Keratinocyte (primary cell): Measurements from ENCODE around the gene ADAM33. TPM values are rescaled to one million over a fixed set of nuclear protein-coding genes. Genes with fewer than 3 reads are reported as not detected.

Experiments
- DNase-seq: peaks from one replicate; pipeline ENCODE4 v3.0.0-alpha.2; 2011; ENCODE audit warnings: low read depth, missing footprints, low spot score
- FAIRE-seq: peaks from 2 replicates; lab custom pipeline; 2011; peaks lifted over from hg19 to GRCh38; lab: Jason Lieb, UNC
- H2AFZ ChIP-seq: 2 replicates; pipeline ENCODE4 v1.6.0; 2012; ENCODE audit warnings: low read length, control low read depth, inconsistent platforms; ENCODE audit not compliant: control insufficient read depth
- H3K27ac ChIP-seq: 2 replicates; pipeline ENCODE4 v1.5.1; 2011; ENCODE audit warnings: low read length; ENCODE audit not compliant: control insufficient read depth, insufficient read depth
- H3K27me3 ChIP-seq: 3 replicates; pipeline ENCODE4 v1.6.0; 2011; ENCODE audit warnings: low read length; ENCODE audit not compliant: control insufficient read depth, insufficient read depth; ENCODE audit errors: extremely low read depth
- H3K36me3 ChIP-seq, 2 experiments: 2 replicates in 1 of 2; 3 replicates in 1 of 2; pipeline ENCODE4 v1.5.1; 2011; ENCODE audit warnings: low read length in 2 of 2, mild to moderate bottlenecking in 1 of 2; ENCODE audit not compliant: control insufficient read depth in 2 of 2, insufficient read depth in 2 of 2; ENCODE audit errors: extremely low read depth in 1 of 2
- H3K4me1 ChIP-seq: 3 replicates; pipeline ENCODE4 v1.5.1; 2011; ENCODE audit warnings: low read length; ENCODE audit not compliant: control insufficient read depth, insufficient read depth; ENCODE audit errors: extremely low read depth
- H3K4me2 ChIP-seq: 3 replicates; pipeline ENCODE4 v1.6.0; 2011; ENCODE audit warnings: low read depth, low read length; ENCODE audit not compliant: control insufficient read depth, insufficient read depth; ENCODE audit errors: extremely low read depth
- H3K4me3 ChIP-seq, 3 experiments: fragments of 200-600 bp in 1 of 3; sonication (generic) in 1 of 3; 2 replicates in 2 of 3; 3 replicates in 1 of 3; pipeline ENCODE4 v1.5.1; 2011 to 2016; ENCODE audit warnings: low read length in 3 of 3, mild to moderate bottlenecking in 3 of 3, control low read depth in 2 of 3, inconsistent platforms in 1 of 3, low read depth in 1 of 3, mixed read lengths in 1 of 3, mixed run types in 1 of 3, moderate library complexity in 1 of 3; ENCODE audit not compliant: control insufficient read depth in 2 of 3, insufficient read depth in 2 of 3; ENCODE audit errors: extremely low read depth in 1 of 3
- H3K79me2 ChIP-seq: 2 replicates; pipeline ENCODE4 v1.6.0; 2012; ENCODE audit warnings: low read length; ENCODE audit not compliant: control insufficient read depth, insufficient read depth
- H3K9ac ChIP-seq: 3 replicates; pipeline ENCODE4 v1.6.0; 2011; ENCODE audit warnings: low read length; ENCODE audit not compliant: control insufficient read depth, insufficient read depth; ENCODE audit errors: extremely low read depth
- H3K9me1 ChIP-seq: 3 replicates; pipeline ENCODE4 v1.6.0; 2011; ENCODE audit warnings: low read length; ENCODE audit not compliant: control insufficient read depth, insufficient read depth; ENCODE audit errors: extremely low read depth
- H3K9me3 ChIP-seq: 2 replicates; pipeline ENCODE4 v1.5.1; 2012; ENCODE audit warnings: low read depth, low read length; ENCODE audit not compliant: control insufficient read depth
- H4K20me1 ChIP-seq: 3 replicates; pipeline ENCODE4 v1.6.0; 2011; ENCODE audit warnings: low read length; ENCODE audit not compliant: control insufficient read depth, insufficient read depth; ENCODE audit errors: extremely low read depth
- EZH2 ChIP-seq: IDR thresholded peaks from one replicate; pipeline ENCODE4 v1.6.1; 2012; ENCODE audit warnings: inconsistent platforms, mild to moderate bottlenecking, low read length, moderate library complexity
- dilution Hi-C: fragments of 300-500 bp; cut with MboI; formaldehyde crosslinking; loops from one replicate; pipeline ENCODE4 v1.7.0; 2020; ENCODE audit warnings: low sequenced_read_pairs; ENCODE audit not compliant: extremely low pct_ligation_motif_present
- polyA plus RNA-seq, 5 experiments: library from polyadenylated mRNA; depleted of rRNA in 3 of 5; stranded (reverse) in 3 of 5; stranded (forward) in 1 of 5; unstranded in 1 of 5; fragments of >200 nt; gene quantifications; 1 replicate in 1 of 5; 2 replicates in 3 of 5; 3 replicates in 1 of 5; pipeline versions ENCODE4 v1.2.1 to v1.2.3, GENCODE V29; 2011 to 2012; ENCODE audit warnings: missing spikeins in 2 of 5, low read depth in 1 of 5, low replicate concordance in 1 of 5
- TF ChIP-seq, protein P1 (sequence below), 3 experiments: IDR thresholded peaks in 1 of 3; conservative IDR thresholded peaks in 1 of 3; optimal IDR thresholded peaks in 1 of 3; 2 replicates in 2 of 3; 3 replicates in 1 of 3; pipeline versions ENCODE3 to v1.5.1; 2011; ENCODE audit warnings: low read length in 3 of 3, mild to moderate bottlenecking in 3 of 3, moderate library complexity in 2 of 3, control low read depth in 1 of 3, inconsistent platforms in 1 of 3; ENCODE audit not compliant: insufficient read depth in 2 of 3; ENCODE audit errors: extremely low read depth in 1 of 3

ADAM33 gene
- polyA plus RNA-seq, 1 donor (not counting 4 experiments of a cell fraction or from before 2014, with no cell fraction given): not detected

GRCh38 chr20:3645309-3646066 lies 36.3 kb downstream of the ADAM33 start:
- no peak for FAIRE-seq
- dilution Hi-C loops: no loop called here
- H3K27ac ChIP-seq: no peak overlapping the region
- no peak for DNase-seq
- no peaks in the 10 kb centered on the region for H3K9me3 ChIP-seq
- H3K4me2 ChIP-seq: no peak overlapping the region
- H3K9me1 ChIP-seq: no peaks in the 10 kb centered on the region
- H3K4me1 ChIP-seq: no peaks in the 10 kb centered on the region
- H2AFZ ChIP-seq: no peak overlapping the region
- no peaks in the 10 kb centered on the region for H3K79me2 ChIP-seq
- H3K36me3 ChIP-seq: peaks cover 0 to 4% of the 10 kb centered on the region in 2 experiments
- TF ChIP-seq, protein P1, sequence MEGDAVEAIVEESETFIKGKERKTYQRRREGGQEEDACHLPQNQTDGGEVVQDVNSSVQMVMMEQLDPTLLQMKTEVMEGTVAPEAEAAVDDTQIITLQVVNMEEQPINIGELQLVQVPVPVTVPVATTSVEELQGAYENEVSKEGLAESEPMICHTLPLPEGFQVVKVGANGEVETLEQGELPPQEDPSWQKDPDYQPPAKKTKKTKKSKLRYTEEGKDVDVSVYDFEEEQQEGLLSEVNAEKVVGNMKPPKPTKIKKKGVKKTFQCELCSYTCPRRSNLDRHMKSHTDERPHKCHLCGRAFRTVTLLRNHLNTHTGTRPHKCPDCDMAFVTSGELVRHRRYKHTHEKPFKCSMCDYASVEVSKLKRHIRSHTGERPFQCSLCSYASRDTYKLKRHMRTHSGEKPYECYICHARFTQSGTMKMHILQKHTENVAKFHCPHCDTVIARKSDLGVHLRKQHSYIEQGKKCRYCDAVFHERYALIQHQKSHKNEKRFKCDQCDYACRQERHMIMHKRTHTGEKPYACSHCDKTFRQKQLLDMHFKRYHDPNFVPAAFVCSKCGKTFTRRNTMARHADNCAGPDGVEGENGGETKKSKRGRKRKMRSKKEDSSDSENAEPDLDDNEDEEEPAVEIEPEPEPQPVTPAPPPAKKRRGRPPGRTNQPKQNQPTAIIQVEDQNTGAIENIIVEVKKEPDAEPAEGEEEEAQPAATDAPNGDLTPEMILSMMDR (optimal IDR thresholded peaks at IDR 0.05 in 1 of 3, IDR thresholded peaks at IDR 0.05 in 1 of 3, conservative IDR thresholded peaks at IDR 0.05 in 1 of 3; ENCODE audit: extremely low read depth in 1 of 3, insufficient read depth in 2 of 3, low read length in 3 of 3): no peak
- TF ChIP-seq EZH2: no peak
- H3K4me3 ChIP-seq: no peak overlapping the region
- no peak overlapping the region for H3K9ac ChIP-seq
- H3K27me3 ChIP-seq: no peaks in the 10 kb centered on the region
- no peaks in the 10 kb centered on the region for H4K20me1 ChIP-seq

GRCh38 chr20:3640259-3640658 lies 41.6 kb downstream of the ADAM33 start:
- no peak overlapping the region for H3K4me3 ChIP-seq
- DNase-seq (no peak), FAIRE-seq (no peak)
- no peaks in the 10 kb centered on the region for H3K27me3 ChIP-seq
- no peaks in the 10 kb centered on the region for H3K9me3 ChIP-seq
- no peaks in the 10 kb centered on the region for H3K9me1 ChIP-seq
- no peaks in the 10 kb centered on the region for H4K20me1 ChIP-seq
- H3K36me3 ChIP-seq: peaks cover 0 to 5% of the 10 kb centered on the region in 2 experiments
- no peak overlapping the region for H3K9ac ChIP-seq
- no peak overlapping the region for H3K27ac ChIP-seq
- H3K4me2 ChIP-seq: no peak overlapping the region
- TF ChIP-seq, protein P1 (optimal IDR thresholded peaks at IDR 0.05 in 1 of 3, IDR thresholded peaks at IDR 0.05 in 1 of 3, conservative IDR thresholded peaks at IDR 0.05 in 1 of 3; ENCODE audit: extremely low read depth in 1 of 3, insufficient read depth in 2 of 3, low read length in 3 of 3): no peak
- TF ChIP-seq EZH2: no peak
- dilution Hi-C loops: no loop called here
- no peak overlapping the region for H2AFZ ChIP-seq
- H3K4me1 ChIP-seq: no peaks in the 10 kb centered on the region
- H3K79me2 ChIP-seq: no peaks in the 10 kb centered on the region
